Activated CD4-positive, alpha-beta T cell treated with anti-CD3 and anti-CD28 coated beads, Interleukin-2, amount 50 U/mL, for 48 hours (primary cell): ENCODE measurements around the gene EPM2AIP1.
"Not testable (repeated sequence)": the region's sequence is repeated elsewhere in the genome, so short reads cannot be mapped to it uniquely, and the experiment has no call there.

Experiments used
- DNase-seq, 2 experiments: peaks; one replicate each; pipeline ENCODE4 v3.0.0-alpha.2; 2020

EPM2AIP1 gene

DNA sequence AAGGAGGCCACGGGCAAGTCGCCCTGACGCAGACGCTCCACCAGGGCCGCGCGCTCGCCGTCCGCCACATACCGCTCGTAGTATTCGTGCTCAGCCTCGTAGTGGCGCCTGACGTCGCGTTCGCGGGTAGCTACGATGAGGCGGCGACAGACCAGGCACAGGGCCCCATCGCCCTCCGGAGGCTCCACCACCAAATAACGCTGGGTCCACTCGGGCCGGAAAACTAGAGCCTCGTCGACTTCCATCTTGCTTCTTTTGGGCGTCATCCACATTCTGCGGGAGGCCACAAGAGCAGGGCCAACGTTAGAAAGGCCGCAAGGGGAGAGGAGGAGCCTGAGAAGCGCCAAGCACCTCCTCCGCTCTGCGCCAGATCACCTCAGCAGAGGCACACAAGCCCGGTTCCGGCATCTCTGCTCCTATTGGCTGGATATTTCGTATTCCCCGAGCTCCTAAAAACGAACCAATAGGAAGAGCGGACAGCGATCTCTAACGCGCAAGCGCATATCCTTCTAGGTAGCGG is at the start of gene EPM2AIP1:
TSS of gene EPM2AIP1 (minus strand) at position 326 of the 520 bp plus-strand sequence. CDS start at position 272, 54 bp downstream.
- DNase-seq = no peak

DNA sequence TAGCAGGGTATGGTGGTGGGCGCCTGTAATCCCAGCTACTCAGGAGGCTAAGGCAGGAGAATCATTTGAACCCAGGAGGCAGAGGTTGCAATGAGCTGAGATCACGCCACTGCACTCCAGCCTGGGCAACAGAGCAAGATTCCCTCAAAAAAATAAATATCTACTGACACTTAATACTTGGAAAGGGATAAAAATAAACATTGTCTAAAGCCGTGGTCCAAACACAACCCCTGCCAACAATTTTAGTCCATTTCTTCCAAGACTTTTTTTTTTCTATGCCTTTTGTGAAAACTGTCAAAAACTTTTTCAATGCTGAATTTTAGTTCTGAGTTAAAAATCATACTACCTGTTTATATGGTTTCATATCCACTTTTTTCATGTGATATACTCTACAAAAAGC is 49.8 kb upstream of the EPM2AIP1 start:
- DNase-seq = not testable (repeated sequence)

DNA sequence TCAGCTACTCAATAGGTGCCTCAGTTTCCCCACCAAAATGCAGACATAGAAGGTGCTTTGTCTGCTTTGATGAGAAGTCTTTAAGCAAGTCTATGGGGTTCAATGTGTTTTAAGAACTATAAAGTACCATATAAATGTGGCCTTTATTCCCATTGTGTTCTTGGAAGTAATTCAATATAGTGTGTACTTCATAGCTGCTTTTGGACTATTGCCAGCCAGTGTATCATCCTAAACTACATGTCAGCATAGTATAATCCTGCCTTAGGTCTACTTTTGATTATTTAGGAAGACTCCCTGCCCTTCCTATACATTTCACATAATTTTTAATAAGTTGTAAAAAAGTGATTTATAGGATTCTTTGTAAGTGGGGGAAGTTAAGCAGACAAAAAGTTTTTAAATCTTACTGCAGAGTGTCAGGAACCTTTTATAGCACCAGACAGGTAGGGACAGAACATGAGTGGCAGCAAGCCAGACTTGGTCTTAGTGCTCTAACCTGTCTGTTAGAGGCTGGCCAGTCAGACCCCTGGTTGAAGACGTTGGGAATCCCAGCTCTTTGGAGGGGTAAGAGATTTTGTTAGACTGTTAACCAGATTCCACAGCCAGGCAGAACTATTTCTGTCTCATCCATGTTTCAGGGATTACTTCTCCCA is 48.7 kb upstream of the EPM2AIP1 start:
- no peak for DNase-seq

DNA sequence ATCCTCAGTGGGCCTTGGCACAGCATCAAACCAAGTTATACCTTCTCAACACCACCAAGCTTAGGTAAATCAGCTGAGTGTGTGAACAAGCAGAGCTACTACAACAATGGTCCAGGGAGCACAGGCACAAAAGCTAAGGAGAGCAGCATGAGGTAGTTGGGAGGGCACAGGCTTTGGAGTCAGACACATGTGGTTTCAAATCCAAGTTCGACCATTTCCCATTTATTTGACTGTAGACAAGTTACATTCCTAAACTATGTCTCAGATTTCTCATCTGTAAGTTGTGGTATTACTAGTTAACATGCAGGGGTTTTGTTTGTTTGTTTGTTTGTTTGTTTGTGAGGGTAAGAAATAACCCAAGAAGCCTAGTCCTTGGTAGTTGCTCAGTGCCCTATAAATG is 47.3 kb upstream of the EPM2AIP1 start:
- DNase-seq = no peak

DNA sequence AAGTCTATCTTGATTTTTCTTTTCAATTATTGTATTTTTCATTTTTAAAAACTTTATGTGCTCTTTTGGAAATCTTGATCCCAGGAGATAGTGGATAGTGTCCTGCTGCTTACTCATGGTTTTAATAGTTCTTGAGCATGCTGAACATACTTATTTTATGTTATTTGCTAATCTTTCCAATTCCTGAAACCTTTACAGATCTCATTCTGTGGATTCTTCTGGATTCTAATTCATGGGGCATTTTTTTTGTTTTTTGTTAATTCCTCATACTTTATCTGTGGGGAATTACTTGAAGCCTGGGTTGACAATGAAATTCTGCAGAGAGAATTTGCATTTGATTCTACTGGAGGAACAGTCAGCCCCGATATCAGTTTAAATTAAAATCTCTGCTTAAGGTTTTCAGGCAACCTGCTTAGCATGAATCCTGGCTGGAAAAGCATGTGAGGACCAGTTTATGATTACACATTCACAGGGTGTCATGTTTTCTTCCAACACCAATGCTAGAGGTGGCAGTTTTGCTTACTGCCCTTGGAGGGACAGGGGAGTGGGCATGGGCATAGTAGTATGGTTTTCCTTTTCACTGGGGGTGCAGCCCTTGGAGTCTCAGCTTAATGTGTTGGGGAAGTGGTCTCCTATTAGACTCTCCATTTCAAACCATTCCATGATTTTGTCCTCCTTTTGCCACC is 46.4 kb upstream of the EPM2AIP1 start:
- DNase-seq = no peak

DNA sequence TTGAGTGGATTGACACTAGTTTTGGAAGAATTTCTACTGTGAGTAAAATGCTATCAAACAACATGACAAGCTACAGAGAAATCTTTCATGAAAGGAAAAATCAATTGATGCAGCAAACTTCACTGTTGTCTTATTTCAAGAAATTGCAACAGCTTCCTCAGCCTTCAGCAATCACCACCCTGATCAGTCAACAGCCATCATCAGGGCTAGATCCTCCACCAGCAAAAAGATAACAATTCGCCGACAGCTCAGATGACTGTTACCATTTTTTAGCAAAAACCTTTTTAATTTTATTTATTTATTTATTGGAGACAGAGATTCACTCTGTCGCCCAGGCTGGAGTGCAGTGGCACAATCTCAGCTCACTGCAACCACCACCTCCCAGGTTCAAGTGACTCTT is 44.4 kb upstream of the EPM2AIP1 start:
- no peak for DNase-seq

DNA sequence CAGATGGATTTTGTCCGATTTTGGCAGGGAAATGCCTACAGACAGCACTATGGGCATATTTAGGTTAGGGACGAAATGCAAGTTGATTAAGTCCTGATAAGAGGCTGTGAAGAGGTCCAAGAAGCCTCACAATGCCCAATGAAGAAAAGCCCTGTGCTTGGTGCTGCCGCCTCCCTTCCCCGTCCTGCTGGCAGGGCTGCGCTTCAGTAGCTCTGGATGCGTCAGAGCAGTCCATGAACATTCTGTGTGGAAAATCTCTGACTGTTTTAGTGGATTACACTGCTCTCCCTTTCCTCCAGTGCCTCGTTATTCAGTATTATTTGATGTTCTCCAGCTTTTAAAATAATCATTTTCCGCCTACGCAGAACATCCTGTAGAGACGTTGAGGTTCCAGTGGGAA is 40.0 kb upstream of the EPM2AIP1 start:
- DNase-seq = no peak

DNA sequence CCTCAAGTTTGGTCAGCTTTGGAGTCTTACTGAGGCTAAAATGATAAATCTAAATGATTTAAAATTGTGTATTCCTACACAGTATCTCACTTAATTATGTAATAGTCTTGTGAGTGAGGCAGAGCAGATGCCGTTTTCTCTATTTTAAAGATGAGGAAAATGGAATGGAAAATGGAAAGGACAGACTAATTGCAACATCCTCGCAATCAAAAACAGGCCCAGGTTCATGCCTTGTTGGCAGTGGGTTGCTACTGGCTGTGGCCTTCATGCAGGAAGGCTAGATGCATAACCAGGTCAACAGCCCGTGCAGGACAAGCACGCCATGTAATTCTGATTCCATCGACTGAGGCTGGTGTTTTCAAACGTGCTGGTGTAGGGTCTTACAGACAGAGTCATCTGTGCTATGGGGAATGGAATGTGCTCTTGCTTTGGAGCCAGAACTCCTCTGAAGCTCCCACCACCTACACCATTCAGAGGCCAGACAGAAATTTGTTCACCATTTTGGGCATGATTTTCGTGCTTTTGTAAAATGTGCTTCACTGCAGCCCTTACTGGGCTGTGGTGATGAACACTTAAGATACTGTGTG is 38.3 kb upstream of the EPM2AIP1 start:
- no peak for DNase-seq

DNA sequence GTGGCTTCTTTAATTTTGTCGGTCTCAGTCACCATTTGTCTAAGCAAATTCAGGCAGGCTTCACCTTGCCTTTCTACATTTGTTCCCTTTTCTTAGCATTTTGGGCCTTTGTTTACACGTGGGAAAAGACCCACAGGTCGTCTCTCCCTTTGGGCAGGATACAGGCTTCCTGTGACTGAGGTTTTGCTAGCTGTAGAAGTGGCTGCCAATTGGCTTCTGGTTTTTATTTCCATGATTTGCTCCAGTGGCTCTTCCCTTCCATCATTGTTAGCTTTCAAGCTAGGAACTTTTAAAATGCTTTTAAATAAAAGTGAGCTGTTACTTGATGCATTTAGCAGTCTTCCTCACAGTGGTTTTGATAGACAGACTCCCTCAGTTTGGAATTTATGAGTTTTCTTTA is 37.7 kb upstream of the EPM2AIP1 start:
- no peak for DNase-seq

DNA sequence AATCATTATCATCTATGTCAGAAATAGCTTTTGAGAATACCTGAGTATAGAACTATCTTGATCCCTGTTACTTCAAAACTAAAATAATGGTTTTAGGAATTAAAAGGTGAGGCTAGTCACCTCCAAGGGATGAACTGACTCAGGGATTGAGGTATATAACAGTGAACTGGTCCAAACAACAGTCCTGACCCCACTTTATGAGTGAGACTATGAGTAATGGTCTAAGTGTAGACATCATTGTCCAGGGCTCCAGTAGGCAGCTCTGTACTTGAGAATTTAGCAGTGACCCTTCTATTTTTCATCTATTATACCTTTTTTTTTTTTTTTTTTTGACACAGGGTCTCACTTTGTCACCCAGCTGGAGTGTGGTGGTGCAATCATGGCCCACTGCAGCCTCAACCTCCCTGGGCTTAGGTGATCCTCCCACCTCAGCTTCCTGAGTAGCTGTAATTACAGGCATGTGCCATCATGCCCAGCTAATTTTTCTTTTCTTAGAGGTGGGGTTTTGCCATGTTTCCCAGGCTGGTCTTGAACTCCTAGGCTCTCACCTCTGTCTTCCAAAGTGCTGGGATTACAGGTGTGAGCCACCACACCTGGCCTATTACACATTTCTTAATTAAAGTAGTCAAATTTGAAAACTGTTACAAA is 36.7 kb upstream of the EPM2AIP1 start:
- no peak for DNase-seq

DNA sequence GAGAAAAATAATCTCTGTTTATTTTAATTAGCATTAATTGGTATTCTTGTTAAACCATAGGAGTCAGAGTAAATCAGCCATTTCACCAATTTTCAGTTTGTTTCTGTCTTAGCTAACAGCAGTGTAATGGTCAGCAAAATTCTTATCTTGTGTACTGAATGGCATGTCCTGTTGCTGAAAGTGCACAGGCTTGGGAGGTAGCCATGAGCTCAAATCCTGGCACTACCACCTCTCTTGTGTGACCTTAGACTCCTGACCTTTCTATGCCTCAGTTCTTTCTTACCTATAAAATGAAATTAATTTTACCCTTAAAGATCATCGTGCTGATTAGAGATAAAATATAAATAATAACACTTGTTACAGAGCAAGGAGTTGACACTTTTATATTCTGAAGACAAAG is 36.2 kb upstream of the EPM2AIP1 start:
- no peak for DNase-seq

DNA sequence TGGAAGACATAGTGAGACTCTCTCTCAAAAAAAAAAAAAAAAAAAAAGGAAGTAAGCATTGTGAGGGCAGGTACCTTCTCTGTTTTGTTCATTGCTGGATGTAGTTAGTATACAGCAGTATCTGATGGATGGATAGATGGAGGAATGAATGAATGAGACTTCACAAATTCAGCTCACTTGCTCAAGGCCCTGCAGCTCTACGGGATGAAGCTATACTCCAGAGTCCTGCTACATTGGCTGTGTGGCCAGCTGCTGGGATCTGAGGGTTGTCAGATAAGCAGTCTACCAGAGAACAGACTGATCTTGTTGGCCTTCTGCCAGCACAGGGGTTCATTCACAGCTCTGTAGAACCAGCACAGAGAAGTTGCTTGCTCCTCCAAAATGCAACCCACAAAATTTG is 35.4 kb upstream of the EPM2AIP1 start:
- DNase-seq = no peak

DNA sequence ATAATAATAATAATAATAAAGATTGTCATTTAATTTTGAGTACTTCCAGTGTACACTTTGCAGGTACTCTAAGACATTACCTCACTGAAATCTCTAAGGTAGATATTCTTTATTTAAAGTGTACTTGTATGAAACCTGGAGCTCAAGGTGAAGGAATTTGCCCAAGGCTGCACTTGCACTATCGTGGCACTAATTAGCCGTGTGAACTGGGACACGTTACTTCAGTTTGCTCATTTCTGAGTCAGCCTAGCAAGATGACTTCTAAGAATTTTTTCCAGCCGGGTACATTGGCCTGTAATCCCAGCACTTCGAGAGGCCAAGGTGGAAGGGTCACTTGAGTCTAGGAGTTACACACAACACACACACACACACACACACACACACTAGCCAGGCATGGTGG is 33.9 kb upstream of the EPM2AIP1 start:
- DNase-seq = no peak

DNA sequence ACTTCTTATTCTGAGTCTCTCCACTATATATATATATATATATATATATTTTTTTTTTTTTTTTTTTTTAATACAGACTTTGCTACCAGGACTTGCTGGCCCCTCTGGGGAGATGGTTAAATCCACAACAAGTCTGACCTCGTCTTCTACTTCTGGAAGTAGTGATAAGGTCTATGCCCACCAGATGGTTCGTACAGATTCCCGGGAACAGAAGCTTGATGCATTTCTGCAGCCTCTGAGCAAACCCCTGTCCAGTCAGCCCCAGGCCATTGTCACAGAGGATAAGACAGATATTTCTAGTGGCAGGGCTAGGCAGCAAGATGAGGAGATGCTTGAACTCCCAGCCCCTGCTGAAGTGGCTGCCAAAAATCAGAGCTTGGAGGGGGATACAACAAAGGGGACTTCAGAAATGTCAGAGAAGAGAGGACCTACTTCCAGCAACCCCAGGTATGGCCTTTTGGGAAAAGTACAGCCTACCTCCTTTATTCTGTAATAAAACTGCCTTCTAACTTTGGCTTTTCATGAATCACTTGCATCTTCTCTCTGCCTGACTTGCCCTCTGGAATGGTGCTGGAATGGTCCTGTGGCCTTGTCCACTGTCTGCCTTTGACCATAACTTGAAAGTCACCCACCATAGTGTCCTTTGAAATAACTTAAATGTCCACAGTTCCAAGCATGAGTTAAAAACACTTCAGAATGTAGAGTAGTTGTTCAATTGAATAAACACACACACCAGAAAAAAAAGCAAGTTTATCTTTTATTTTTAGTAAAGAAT is 32.8 kb upstream of the EPM2AIP1 start:
- DNase-seq = no peak

DNA sequence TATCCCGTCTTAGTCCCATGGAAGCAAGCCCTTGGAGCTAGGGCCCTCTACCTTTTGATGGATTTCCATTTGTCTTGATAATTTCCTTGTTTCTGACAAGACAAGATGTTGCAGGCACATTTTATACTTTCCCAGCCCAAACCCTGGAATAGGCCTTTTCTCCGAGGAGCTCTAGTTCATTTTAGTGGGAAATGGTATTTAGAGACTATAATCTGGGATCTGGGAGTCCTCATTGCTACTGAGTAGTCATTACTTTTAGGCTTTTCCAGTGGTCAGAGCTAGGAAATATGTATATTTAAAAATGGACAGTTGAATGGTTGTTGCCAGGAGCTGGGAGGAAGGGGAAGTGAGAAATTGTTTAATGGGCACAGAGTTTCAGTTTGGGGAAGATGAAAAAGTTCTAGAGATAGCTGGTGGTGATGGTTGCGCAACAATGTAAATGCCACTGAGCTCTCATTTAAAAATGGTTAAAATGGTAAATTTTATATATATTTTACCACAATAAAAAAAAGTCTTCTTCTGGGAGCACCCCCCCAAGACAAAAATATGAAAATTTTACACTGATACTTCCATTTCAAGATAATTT is 32.0 kb upstream of the EPM2AIP1 start:
- DNase-seq = no peak

DNA sequence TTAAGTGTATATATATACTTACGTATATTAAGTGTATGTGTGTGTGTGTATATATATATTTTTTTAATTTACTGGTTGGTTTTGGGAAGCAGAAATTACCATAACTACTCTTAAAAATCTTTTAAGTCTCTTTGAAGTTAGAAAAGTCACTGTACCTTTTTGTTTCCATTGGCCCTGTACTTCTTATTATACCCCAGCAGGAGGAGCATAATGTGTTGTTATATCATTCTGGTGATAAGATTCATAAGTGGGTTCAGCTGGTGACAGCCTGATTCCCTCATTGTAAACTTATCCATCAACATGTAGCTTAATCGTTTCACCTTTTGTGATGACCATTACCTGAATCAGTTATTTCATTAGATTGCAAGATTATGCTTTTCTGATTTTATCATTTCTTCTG is 31.2 kb upstream of the EPM2AIP1 start:
- DNase-seq = no peak

DNA sequence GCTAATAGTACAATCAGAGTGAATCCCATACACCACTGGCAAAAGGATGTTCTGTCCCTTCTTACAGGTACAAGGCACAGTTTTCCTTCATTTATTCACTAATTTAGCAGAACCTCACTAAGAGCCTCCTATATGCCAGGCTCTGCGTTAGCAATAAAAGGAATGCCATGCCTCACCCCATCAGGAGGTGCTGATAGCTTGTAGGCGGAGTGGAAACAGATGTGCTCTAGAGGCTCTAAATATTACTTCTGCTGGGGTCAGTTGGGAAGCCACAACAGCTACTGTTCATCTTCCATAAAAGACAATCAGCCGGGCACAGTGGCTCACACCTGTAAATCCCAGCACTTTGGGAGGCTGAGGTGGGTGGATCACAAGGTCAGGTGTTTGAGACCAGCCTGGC is 24.8 kb upstream of the EPM2AIP1 start:
- no peak for DNase-seq

DNA sequence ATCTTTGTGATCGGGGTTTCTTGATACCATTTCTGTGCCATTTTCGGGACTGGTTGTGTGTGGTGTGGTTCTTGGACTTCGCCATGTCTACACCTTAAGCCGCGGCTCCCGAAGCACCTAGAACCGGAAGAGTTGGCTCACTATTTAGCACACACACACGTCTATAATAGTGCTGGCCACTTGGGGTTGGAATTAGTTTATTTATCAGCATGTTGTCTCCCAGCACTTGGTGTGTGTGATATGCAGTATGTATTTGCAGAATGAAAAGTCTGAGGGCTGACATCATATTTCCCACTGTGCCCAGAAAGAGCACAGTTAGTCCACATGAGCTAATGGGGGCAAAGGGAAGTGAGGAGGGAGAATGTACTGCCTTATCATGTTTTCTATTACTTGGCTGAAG is 24.0 kb upstream of the EPM2AIP1 start:
- no peak for DNase-seq

DNA sequence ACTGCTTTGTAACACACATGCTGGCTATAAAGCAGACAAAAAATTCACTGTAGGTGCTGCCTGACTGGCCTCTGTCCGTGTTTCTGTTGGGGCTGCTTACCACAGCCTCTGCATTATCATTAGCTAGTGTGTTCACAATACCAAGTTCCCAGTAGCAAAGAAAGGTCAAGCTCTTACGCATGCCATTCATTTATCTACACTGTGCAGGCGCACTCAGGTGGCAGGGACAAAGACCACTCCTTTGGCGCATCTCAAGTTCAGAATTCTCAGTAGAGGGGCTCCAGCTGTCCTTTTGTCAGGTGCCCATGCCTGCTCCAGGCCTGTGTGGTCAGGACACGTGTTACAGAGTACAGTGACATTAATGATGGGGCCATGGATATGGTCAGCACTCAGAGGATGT is 22.7 kb upstream of the EPM2AIP1 start:
- no peak for DNase-seq

DNA sequence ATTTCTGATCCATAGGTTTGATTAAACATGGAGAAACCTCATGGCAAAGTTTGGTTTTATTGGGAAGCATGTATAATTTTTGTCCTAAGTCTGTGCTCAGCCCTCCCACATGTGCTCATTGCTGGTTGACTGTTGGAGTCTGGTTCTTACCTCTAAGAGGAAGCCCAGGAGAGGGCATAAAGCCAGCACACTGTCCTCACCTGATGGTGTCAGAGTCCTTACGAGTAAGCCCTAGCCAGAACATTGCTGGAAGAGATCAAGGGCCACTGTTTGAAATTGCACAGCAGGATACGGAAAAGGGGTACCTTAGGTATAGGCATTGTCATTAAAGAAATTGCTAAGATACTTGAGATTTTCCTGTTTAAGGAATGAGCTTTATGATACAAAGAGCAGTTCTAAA is 21.7 kb upstream of the EPM2AIP1 start:
- DNase-seq = no peak

DNA sequence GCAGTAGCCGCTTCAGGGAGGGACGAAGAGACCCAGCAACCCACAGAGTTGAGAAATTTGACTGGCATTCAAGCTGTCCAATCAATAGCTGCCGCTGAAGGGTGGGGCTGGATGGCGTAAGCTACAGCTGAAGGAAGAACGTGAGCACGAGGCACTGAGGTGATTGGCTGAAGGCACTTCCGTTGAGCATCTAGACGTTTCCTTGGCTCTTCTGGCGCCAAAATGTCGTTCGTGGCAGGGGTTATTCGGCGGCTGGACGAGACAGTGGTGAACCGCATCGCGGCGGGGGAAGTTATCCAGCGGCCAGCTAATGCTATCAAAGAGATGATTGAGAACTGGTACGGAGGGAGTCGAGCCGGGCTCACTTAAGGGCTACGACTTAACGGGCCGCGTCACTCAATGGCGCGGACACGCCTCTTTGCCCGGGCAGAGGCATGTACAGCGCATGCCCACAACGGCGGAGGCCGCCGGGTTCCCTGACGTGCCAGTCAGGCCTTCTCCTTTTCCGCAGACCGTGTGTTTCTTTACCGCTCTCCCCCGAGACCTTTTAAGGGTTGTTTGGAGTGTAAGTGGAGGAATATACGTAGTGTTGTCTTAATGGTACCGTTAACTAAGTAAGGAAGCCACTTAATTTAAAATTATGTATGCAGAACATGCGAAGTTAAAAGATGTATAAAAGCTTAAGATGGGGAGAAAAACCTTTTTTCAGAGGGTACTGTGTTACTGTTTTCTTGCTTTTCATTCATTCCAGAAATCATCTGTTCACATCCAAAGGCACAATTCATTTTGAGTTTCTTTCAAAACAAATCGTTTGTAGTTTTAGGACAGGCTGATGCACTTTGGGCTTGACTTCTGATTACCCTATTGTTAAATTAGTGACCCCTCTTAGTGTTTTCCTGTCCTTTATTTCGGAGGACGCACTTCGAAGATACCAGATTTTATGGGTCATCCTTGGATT is 674 bp upstream of the EPM2AIP1 start, which contains the start of gene MLH1:
TSS of gene MLH1 (plus strand) at position 193 of the 958 bp plus-strand sequence. CDS start at position 223, 30 bp downstream.
- peak; percentile 98 to 99 for DNase-seq
